H9 (cell line): Measurements from ENCODE around the gene ME3. TPM values are rescaled to one million over a fixed set of nuclear protein-coding genes. Genes with fewer than 3 reads are reported as not detected.

Source experiments
- DNase-seq: peaks from one replicate; pipeline ENCODE4 v3.0.0-alpha.2; 2017
- H2AFZ ChIP-seq: one replicate; pipeline ENCODE4 v1.6.1; 2013; ENCODE audit warnings: mild to moderate bottlenecking, low read length, control low read depth, moderate library complexity
- H2AK5ac ChIP-seq: 2 replicates; pipeline ENCODE4 v1.6.1; 2013; ENCODE audit warnings: low read length, control low read depth, mixed read lengths; ENCODE audit not compliant: insufficient read length
- H2BK120ac ChIP-seq: one replicate; pipeline ENCODE4 v1.6.1; 2013; ENCODE audit warnings: low read depth, mild to moderate bottlenecking, low read length, control low read depth, inconsistent platforms; ENCODE audit not compliant: poor library complexity, severe bottlenecking
- H2BK12ac ChIP-seq: 2 replicates; pipeline ENCODE4 v1.6.1; 2013; ENCODE audit warnings: low read length, control low read depth, mixed read lengths, low read depth; ENCODE audit not compliant: insufficient read length
- H2BK15ac ChIP-seq: 2 replicates; pipeline ENCODE4 v1.6.1; 2013; ENCODE audit warnings: low read depth, low read length, control low read depth
- H2BK20ac ChIP-seq: one replicate; pipeline ENCODE4 v1.6.1; 2013; ENCODE audit warnings: low read depth, mild to moderate bottlenecking, low read length, control low read depth, inconsistent platforms; ENCODE audit not compliant: poor library complexity, severe bottlenecking
- H2BK5ac ChIP-seq: 2 replicates; pipeline ENCODE4 v1.6.1; 2013; ENCODE audit warnings: low read length, control low read depth, mixed read lengths; ENCODE audit not compliant: insufficient read length
- H3K14ac ChIP-seq: 2 replicates; pipeline ENCODE4 v1.6.1; 2013; ENCODE audit warnings: low read length, control low read depth; ENCODE audit not compliant: insufficient read depth
- H3K18ac ChIP-seq: 2 replicates; pipeline ENCODE4 v1.6.1; 2013; ENCODE audit warnings: low read depth, mild to moderate bottlenecking, mixed read lengths, low read length, control low read depth; ENCODE audit not compliant: insufficient read length
- H3K23ac ChIP-seq: 2 replicates; pipeline ENCODE4 v1.6.1; 2013; ENCODE audit warnings: low read length, control low read depth, mixed read lengths, low read depth; ENCODE audit not compliant: insufficient read length
- H3K23me2 ChIP-seq: 2 replicates; pipeline ENCODE4 v1.6.1; 2013; ENCODE audit warnings: low read depth, mild to moderate bottlenecking, mixed read lengths, low read length, control low read depth; ENCODE audit not compliant: insufficient read length, poor library complexity, severe bottlenecking
- H3K27ac ChIP-seq: 2 replicates; pipeline ENCODE4 v1.5.1; 2013; ENCODE audit warnings: low read length, control low read depth, mixed read lengths, low read depth; ENCODE audit not compliant: insufficient read length
- H3K27me3 ChIP-seq: 2 replicates; pipeline ENCODE4 v1.6.1; 2013; ENCODE audit warnings: low read length, control low read depth, inconsistent platforms; ENCODE audit not compliant: insufficient read depth
- H3K4ac ChIP-seq: 2 replicates; pipeline ENCODE4 v1.6.1; 2013; ENCODE audit warnings: low read depth, mild to moderate bottlenecking, control low read depth, inconsistent platforms, low read length, moderate library complexity
- H3K4me1 ChIP-seq: 2 replicates; pipeline ENCODE4 v1.6.1; 2013; ENCODE audit warnings: low read length, control low read depth, inconsistent platforms; ENCODE audit not compliant: insufficient read depth
- H3K4me2 ChIP-seq: 2 replicates; pipeline ENCODE4 v1.6.1; 2013; ENCODE audit warnings: low read length, control low read depth, mixed read lengths; ENCODE audit not compliant: insufficient read length, insufficient read depth
- H3K56ac ChIP-seq: 2 replicates; pipeline ENCODE4 v1.6.1; 2013; ENCODE audit warnings: low read depth, mild to moderate bottlenecking, mixed read lengths, low read length, control low read depth; ENCODE audit not compliant: insufficient read length
- H3K79me1 ChIP-seq: 2 replicates; pipeline ENCODE4 v1.6.1; 2013; ENCODE audit warnings: low read depth, mild to moderate bottlenecking, moderate library complexity, low read length, control low read depth, inconsistent platforms; ENCODE audit not compliant: insufficient read depth, poor library complexity, severe bottlenecking
- H3K79me2 ChIP-seq: 2 replicates; pipeline ENCODE4 v1.6.1; 2013; ENCODE audit warnings: low read length, control low read depth, inconsistent platforms; ENCODE audit not compliant: insufficient read depth
- H3K9ac ChIP-seq: 2 replicates; pipeline ENCODE4 v1.6.1; 2013; ENCODE audit warnings: low read length, control low read depth, mixed read lengths; ENCODE audit not compliant: insufficient read length; ENCODE audit errors: extremely low read depth
- H3K9me3 ChIP-seq: one replicate; pipeline ENCODE4 v1.6.1; 2013; ENCODE audit warnings: low read depth, low read length, inconsistent platforms; ENCODE audit not compliant: control insufficient read depth
- H3T11ph ChIP-seq: one replicate; pipeline ENCODE4 v1.6.1; 2013; ENCODE audit warnings: mild to moderate bottlenecking, low read length, control low read depth, inconsistent platforms
- H4K20me1 ChIP-seq: one replicate; pipeline ENCODE4 v1.6.1; 2013; ENCODE audit not compliant: control insufficient read depth, insufficient read length, insufficient read depth
- H4K5ac ChIP-seq: 2 replicates; pipeline ENCODE4 v1.6.1; 2013; ENCODE audit warnings: low read depth, mild to moderate bottlenecking, mixed read lengths, low read length, control low read depth; ENCODE audit not compliant: insufficient read length
- H4K8ac ChIP-seq: replicated peaks from 2 replicates; pipeline ENCODE4 v1.6.1; 2013; ENCODE audit warnings: low read length, control low read depth, mixed read lengths, low read depth; ENCODE audit not compliant: insufficient read length
- H4K91ac ChIP-seq: 2 replicates; pipeline ENCODE4 v1.6.1; 2013; ENCODE audit warnings: low read depth, mild to moderate bottlenecking, moderate library complexity, mixed read lengths, low read length, control low read depth; ENCODE audit not compliant: insufficient read length
- H3K27ac Mint-ChIP-seq, 3 experiments: 2 replicates in 2 of 3; 3 replicates in 1 of 3; pipeline ENCODE4 v1.8.0; 2020 to 2021; ENCODE audit warnings: mixed read lengths in 3 of 3, mild to moderate bottlenecking in 1 of 3, moderate library complexity in 1 of 3
- H3K27me3 Mint-ChIP-seq: 2 replicates; pipeline ENCODE4 v1.8.0; 2021; ENCODE audit warnings: low read depth, mild to moderate bottlenecking, moderate library complexity, mixed read lengths
- H3K36me3 Mint-ChIP-seq, 3 experiments: 2 replicates in 2 of 3; 3 replicates in 1 of 3; pipeline ENCODE4 v1.8.0; 2020 to 2021; ENCODE audit warnings: low read depth in 3 of 3, mixed read lengths in 3 of 3; ENCODE audit not compliant: insufficient read depth in 1 of 3
- H3K4me1 Mint-ChIP-seq, 2 experiments: 2 replicates each; pipeline ENCODE4 v1.8.0; 2020; ENCODE audit warnings: mixed read lengths in 2 of 2
- H3K4me3 Mint-ChIP-seq, 2 experiments: 2 replicates in 1 of 2; 3 replicates in 1 of 2; pipeline ENCODE4 v1.8.0; 2020 to 2021; ENCODE audit warnings: mild to moderate bottlenecking in 2 of 2, mixed read lengths in 2 of 2, moderate library complexity in 1 of 2
- H3K9me3 Mint-ChIP-seq, 2 experiments: 2 replicates in 1 of 2; 3 replicates in 1 of 2; pipeline ENCODE4 v1.8.0; 2020; ENCODE audit warnings: mild to moderate bottlenecking in 2 of 2, mixed read lengths in 2 of 2, moderate library complexity in 1 of 2
- WGBS: extraction: QIAGEN DNeasy Blood & Tissue Kit; methylation state at CpG from one replicate; pipeline ENCODE4 v1.1.7; 2013; ENCODE audit warnings: missing lambda C conversion rate, low lambda C conversion rate, mixed read lengths; ENCODE audit not compliant: insufficient read length; ENCODE audit errors: extremely low coverage; 5-methylcytosine and 5-hydroxymethylcytosine counted together
- total RNA-seq: library from RNA; stranded (reverse); gene quantifications from 2 replicates; pipeline ENCODE4 v1.2.1, GENCODE V29; 2021
- TF ChIP-seq, protein P1 (sequence below): fragments of 200-600 bp; sonication (generic); conservative IDR thresholded peaks from 3 replicates; pipeline ENCODE4 v1.8.0; 2021; ENCODE audit warnings: antibody characterized with exemption, mild to moderate bottlenecking

The ME3 gene
- total RNA-seq, 1 experiment from 2014 or later, result 2.8 TPM

DNA sequence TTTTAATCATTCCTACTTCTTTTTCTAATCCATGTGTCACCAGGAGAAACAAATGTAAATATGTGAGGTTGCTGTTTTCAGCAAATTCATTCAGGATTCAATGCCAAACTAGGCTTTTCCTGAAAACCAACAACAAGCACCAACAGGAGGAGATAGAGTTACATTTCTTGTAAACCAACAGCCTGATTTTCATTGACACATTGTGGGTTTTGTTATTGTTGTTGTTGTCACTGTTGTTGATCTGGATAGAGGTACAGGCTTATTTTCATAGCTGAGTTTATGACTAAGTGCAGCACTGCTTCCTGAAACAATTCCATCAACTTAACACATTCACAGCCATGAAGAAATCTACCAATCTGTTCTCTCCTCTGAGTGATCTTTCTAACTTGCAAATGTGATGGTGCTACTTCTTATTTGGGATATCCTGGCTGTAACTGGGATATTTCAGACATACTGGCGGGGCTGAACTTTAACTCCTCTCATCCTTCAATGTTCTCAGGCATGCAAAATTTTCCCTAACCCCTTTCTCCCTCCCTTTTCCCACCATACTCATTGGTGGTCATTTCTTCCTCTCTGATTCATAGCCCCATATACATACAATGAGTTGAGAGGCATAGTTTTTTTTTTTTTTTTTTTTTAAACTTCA, 65.5 kb downstream of the ME3 start:
- Histone ChIP-seq H4K91ac (no peak overlapping the region), H2BK12ac (no peak overlapping the region), H2AFZ (no peak overlapping the region), H4K20me1 (no peaks in the 10 kb centered on the region), H2BK120ac (no peak overlapping the region), H3K9me3 (no peaks in the 10 kb centered on the region), H3K9ac (no peak overlapping the region), H4K8ac (no peak overlapping the region), H3K56ac (no peak overlapping the region), H3K79me1 (no peaks in the 10 kb centered on the region), H2AK5ac (no peak overlapping the region), H3K18ac (no peak overlapping the region), H3K14ac (no peak overlapping the region), H3K4ac (no peak overlapping the region), H2BK5ac (no peak overlapping the region), H3K27me3 (no peaks in the 10 kb centered on the region), H3K23ac (no peak overlapping the region), H4K5ac (no peak overlapping the region), H3K23me2 (no peaks in the 10 kb centered on the region), H3K4me2 (no peak overlapping the region), H3K79me2 (no peaks in the 10 kb centered on the region), H3T11ph (no peak overlapping the region), H3K4me1 (peaks cover 3% of the 10 kb centered on the region; the same call in 1 of the 2 replicates), H2BK20ac (no peak overlapping the region), H2BK15ac (no peak overlapping the region), H3K27ac (no peak overlapping the region)
- Mint-ChIP-seq H3K4me3 (no peak overlapping the region), H3K27me3 (no peaks in the 10 kb centered on the region), H3K9me3 (peaks cover 2 to 3% of the 10 kb centered on the region in 2 experiments; a peak in 3 of 5 replicates), H3K4me1 (peaks cover 25 to 35% of the 10 kb centered on the region in 2 experiments), H3K27ac (peak overlapping the region in 2 of 3 experiments; percentile 24 to 73; a peak in 4 of 7 replicates), H3K36me3 (peaks cover 0 to 2% (median 0%) of the 10 kb centered on the region in 3 experiments; a peak in 1 of 7 replicates)
- TF ChIP-seq, protein P1, sequence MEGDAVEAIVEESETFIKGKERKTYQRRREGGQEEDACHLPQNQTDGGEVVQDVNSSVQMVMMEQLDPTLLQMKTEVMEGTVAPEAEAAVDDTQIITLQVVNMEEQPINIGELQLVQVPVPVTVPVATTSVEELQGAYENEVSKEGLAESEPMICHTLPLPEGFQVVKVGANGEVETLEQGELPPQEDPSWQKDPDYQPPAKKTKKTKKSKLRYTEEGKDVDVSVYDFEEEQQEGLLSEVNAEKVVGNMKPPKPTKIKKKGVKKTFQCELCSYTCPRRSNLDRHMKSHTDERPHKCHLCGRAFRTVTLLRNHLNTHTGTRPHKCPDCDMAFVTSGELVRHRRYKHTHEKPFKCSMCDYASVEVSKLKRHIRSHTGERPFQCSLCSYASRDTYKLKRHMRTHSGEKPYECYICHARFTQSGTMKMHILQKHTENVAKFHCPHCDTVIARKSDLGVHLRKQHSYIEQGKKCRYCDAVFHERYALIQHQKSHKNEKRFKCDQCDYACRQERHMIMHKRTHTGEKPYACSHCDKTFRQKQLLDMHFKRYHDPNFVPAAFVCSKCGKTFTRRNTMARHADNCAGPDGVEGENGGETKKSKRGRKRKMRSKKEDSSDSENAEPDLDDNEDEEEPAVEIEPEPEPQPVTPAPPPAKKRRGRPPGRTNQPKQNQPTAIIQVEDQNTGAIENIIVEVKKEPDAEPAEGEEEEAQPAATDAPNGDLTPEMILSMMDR, result no peak
- no CpG with 5 or more reads among the region's 1 CpG for WGBS
- no peak for DNase-seq
